GM23338 (cell line): ENCODE data around the gene DOCK10. TPM values are rescaled to one million over a fixed set of nuclear protein-coding genes. Genes with fewer than 3 reads are reported as not detected.

Source experiments
- ATAC-seq: fragments of 200-7000 bp; cut with Tn5 transposase; 3 replicates; pipeline ENCODE4 v1.9.1; 2020
- DNase-seq: peaks from one replicate; pipeline ENCODE4 v3.0.0-alpha.2; 2015; ENCODE audit warnings: low spot score
- H2AFZ ChIP-seq: fragments of 200-600 bp; sonication (generic); 2 replicates; pipeline ENCODE4 v1.8.0; 2016; ENCODE audit warnings: antibody characterized with exemption, mild to moderate bottlenecking, moderate library complexity
- H3F3A ChIP-seq: fragments of 200-600 bp; sonication (generic); replicated peaks from 2 replicates; pipeline ENCODE4 v1.8.0; 2017; ENCODE audit warnings: antibody characterized with exemption, mixed run types, low read depth
- H3K27ac ChIP-seq: fragments of 200-600 bp; sonication (generic); 2 replicates; pipeline ENCODE4 v1.6.1; 2016; ENCODE audit warnings: low read depth
- H3K27me3 ChIP-seq: fragments of 200-600 bp; sonication (generic); 2 replicates; pipeline ENCODE4 v1.8.0; 2016; ENCODE audit warnings: mild to moderate bottlenecking, mixed run types, moderate library complexity; ENCODE audit not compliant: insufficient read depth
- H3K36me3 ChIP-seq: fragments of 200-600 bp; sonication (generic); 2 replicates; pipeline ENCODE4 v1.8.0; 2016; ENCODE audit warnings: mild to moderate bottlenecking; ENCODE audit not compliant: insufficient read depth
- H3K4me1 ChIP-seq: fragments of 200-600 bp; sonication (generic); 2 replicates; pipeline ENCODE4 v1.8.0; 2016; ENCODE audit warnings: mild to moderate bottlenecking, moderate library complexity; ENCODE audit not compliant: insufficient read depth
- H3K4me2 ChIP-seq: fragments of 200-600 bp; sonication (generic); 2 replicates; pipeline ENCODE4 v1.7.1; 2017; ENCODE audit warnings: mixed run types
- H3K4me3 ChIP-seq: fragments of 200-600 bp; sonication (generic); 2 replicates; pipeline ENCODE4 v1.6.1; 2016; ENCODE audit warnings: mixed run types
- H3K79me2 ChIP-seq: fragments of 200-600 bp; sonication (generic); replicated peaks from 2 replicates; pipeline ENCODE4 v1.8.0; 2017; ENCODE audit warnings: mild to moderate bottlenecking; ENCODE audit not compliant: insufficient read depth
- H3K9me2 ChIP-seq: fragments of 200-600 bp; sonication (generic); 2 replicates; pipeline ENCODE4 v1.8.0; 2017; ENCODE audit not compliant: insufficient read depth
- H4K20me1 ChIP-seq: fragments of 200-600 bp; sonication (generic); replicated peaks from 2 replicates; pipeline ENCODE4 v1.8.0; 2017; ENCODE audit warnings: mild to moderate bottlenecking; ENCODE audit not compliant: insufficient read depth
- H3K27ac Mint-ChIP-seq: 2 replicates; pipeline ENCODE4 v1.8.0; 2020; ENCODE audit warnings: inconsistent platforms, mild to moderate bottlenecking, moderate library complexity, mixed read lengths
- H3K27me3 Mint-ChIP-seq: 3 replicates; pipeline ENCODE4 v1.8.0; 2022; ENCODE audit warnings: low read depth, mild to moderate bottlenecking, moderate library complexity, mixed read lengths, inconsistent platforms; ENCODE audit not compliant: insufficient read depth, poor library complexity
- H3K36me3 Mint-ChIP-seq: 3 replicates; pipeline ENCODE4 v1.8.0; 2021; ENCODE audit warnings: low read depth, mild to moderate bottlenecking, inconsistent platforms, moderate library complexity, mixed read lengths
- H3K4me1 Mint-ChIP-seq: 3 replicates; pipeline ENCODE4 v1.8.0; 2020; ENCODE audit warnings: mild to moderate bottlenecking, inconsistent platforms, mixed read lengths
- H3K4me3 Mint-ChIP-seq: 3 replicates; pipeline ENCODE4 v1.8.0; 2021; ENCODE audit warnings: moderate library complexity, mild to moderate bottlenecking, inconsistent platforms, mixed read lengths
- H3K9me3 Mint-ChIP-seq: 3 replicates; pipeline ENCODE4 v1.8.0; 2020; ENCODE audit warnings: moderate library complexity, mild to moderate bottlenecking, inconsistent platforms, mixed read lengths
- CREB1 ChIP-seq: fragments of 250-450 bp; sonication (Bioruptor Pico); IDR thresholded peaks from 2 replicates; pipeline ENCODE4 v1.5.0; 2020; ENCODE audit warnings: low read depth, mild to moderate bottlenecking, moderate library complexity
- EZH2phosphoT487 ChIP-seq: fragments of 200-600 bp; sonication (generic); IDR thresholded peaks from one replicate; pipeline ENCODE4 v1.8.1; 2018; ENCODE audit warnings: antibody characterized with exemption; ENCODE audit not compliant: unreplicated experiment
- JUNB ChIP-seq: IDR thresholded peaks from one replicate; pipeline ENCODE4 v1.6.1; 2016; ENCODE audit warnings: antibody characterized with exemption; ENCODE audit not compliant: unreplicated experiment
- NANOG ChIP-seq: IDR thresholded peaks from 2 replicates; pipeline ENCODE4 v1.6.1; 2016; ENCODE audit warnings: antibody characterized with exemption, borderline replicate concordance
- POLR2AphosphoS5 ChIP-seq: IDR thresholded peaks from 2 replicates; pipeline ENCODE4 v1.6.1; 2016; ENCODE audit warnings: antibody characterized with exemption, low read depth
- REST ChIP-seq: IDR thresholded peaks from one replicate; pipeline ENCODE4 v1.6.1; 2018; ENCODE audit warnings: antibody characterized with exemption; ENCODE audit not compliant: unreplicated experiment
- STAT1 ChIP-seq: IDR thresholded peaks from one replicate; pipeline ENCODE4 v1.6.1; 2016; ENCODE audit warnings: antibody characterized with exemption; ENCODE audit not compliant: unreplicated experiment
- ZNF331 ChIP-seq: fragments of 250-450 bp; sonication (Bioruptor Pico); IDR thresholded peaks from 2 replicates; pipeline ENCODE4 v1.5.0; 2020; ENCODE audit warnings: low read depth, mild to moderate bottlenecking, moderate library complexity
- polyA plus RNA-seq: library from polyadenylated mRNA; unstranded; fragments of >200 nt; fragmentation: Nextera tagmentation; extraction: Ambion mirVana; gene quantifications from 2 replicates; pipeline ENCODE4 v1.2.1, GENCODE V29; 2016
- total RNA-seq: library from RNA; depleted of rRNA; stranded (reverse); fragments of >200 nt; shearing (Covaris generic); gene quantifications from 2 replicates; pipeline ENCODE4 v1.2.3, GENCODE V29; 2014
- TF ChIP-seq, protein P1 (sequence below), 2 experiments: fragments of 200-600 bp in 1 of 2; sonication (generic) in 1 of 2; conservative IDR thresholded peaks; 2 replicates each; pipeline versions ENCODE4 v1.5.1 to v1.6.1; 2016 to 2017; ENCODE audit warnings: antibody characterized with exemption in 2 of 2, low read depth in 2 of 2, mild to moderate bottlenecking in 2 of 2, moderate library complexity in 1 of 2
- TF ChIP-seq, protein P2 (sequence below): fragments of 250-450 bp; sonication (Bioruptor Pico); IDR thresholded peaks from 2 replicates; pipeline ENCODE4 v1.5.0; 2020; ENCODE audit warnings: mild to moderate bottlenecking, moderate library complexity

The DOCK10 gene
- total and polyA plus RNA-seq, 2 experiments from 2014 or later: 1.0 to 1.7 TPM

DNA sequence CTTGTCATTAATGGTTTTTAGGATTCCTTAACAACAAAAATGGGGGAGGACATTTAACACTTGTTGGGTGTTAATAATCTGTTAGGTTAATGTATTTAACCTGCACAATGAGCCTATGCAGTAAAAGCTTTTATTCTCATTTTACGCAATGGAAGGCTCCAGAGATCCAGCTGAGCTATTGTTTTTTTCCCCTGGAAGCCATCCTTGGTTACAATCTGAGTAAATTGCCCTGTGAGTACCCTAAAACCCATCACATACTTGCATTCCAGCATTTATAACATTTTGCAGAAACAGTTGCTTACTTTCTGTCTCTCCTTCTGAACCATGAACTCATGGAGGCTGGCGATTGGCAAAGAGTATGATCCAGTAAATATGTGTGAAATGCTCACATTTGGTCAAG is 30.2 kb upstream of the DOCK10 start:
- Histone ChIP-seq H2AFZ (no peak overlapping the region), H4K20me1 (no peaks in the 10 kb centered on the region), H3F3A (no peaks in the 10 kb centered on the region), H3K27me3 (no peaks in the 10 kb centered on the region), H3K79me2 (no peaks in the 10 kb centered on the region), H3K4me3 (no peak overlapping the region), H3K9me2 (peaks cover 9% of the 10 kb centered on the region; the same call in 1 of the 2 replicates), H3K36me3 (no peaks in the 10 kb centered on the region), H3K4me2 (peak overlapping the region; percentile 56), H3K27ac (0 out of 2 replicates have a peak overlapping the region, but pooled peaks have one; percentile 5), H3K4me1 (peaks cover 16% of the 10 kb centered on the region; the same call in 1 of the 2 replicates)
- peaks cover 23% of the 10 kb centered on the region for H3K4me1 Mint-ChIP-seq
- H3K36me3 Mint-ChIP-seq: peaks cover 12% of the 10 kb centered on the region
- TF ChIP-seq, protein P1, sequence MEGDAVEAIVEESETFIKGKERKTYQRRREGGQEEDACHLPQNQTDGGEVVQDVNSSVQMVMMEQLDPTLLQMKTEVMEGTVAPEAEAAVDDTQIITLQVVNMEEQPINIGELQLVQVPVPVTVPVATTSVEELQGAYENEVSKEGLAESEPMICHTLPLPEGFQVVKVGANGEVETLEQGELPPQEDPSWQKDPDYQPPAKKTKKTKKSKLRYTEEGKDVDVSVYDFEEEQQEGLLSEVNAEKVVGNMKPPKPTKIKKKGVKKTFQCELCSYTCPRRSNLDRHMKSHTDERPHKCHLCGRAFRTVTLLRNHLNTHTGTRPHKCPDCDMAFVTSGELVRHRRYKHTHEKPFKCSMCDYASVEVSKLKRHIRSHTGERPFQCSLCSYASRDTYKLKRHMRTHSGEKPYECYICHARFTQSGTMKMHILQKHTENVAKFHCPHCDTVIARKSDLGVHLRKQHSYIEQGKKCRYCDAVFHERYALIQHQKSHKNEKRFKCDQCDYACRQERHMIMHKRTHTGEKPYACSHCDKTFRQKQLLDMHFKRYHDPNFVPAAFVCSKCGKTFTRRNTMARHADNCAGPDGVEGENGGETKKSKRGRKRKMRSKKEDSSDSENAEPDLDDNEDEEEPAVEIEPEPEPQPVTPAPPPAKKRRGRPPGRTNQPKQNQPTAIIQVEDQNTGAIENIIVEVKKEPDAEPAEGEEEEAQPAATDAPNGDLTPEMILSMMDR (conservative IDR thresholded peaks at IDR 0.05; ENCODE audit: low read depth in 2 of 2): no peak
- peak; percentile 68; the same call in 1 of the 2 replicates for TF ChIP-seq NANOG
- H3K9me3 Mint-ChIP-seq: peaks cover 16% of the 10 kb centered on the region
- no peak overlapping the region for H3K4me3 Mint-ChIP-seq
- ATAC-seq: peak; percentile 55
- H3K27ac Mint-ChIP-seq: peak overlapping the region; percentile 79; the same call in 1 of the 2 replicates
- DNase-seq: peak; percentile 52
- peaks cover 8% of the 10 kb centered on the region for H3K27me3 Mint-ChIP-seq

- Histone ChIP-seq H3K9me2 (peaks cover 18% of the 10 kb centered on the region; the same call in 1 of the 2 replicates), H3F3A (no peaks in the 10 kb centered on the region), H3K4me1 (peaks cover 16% of the 10 kb centered on the region; the same call in 1 of the 2 replicates), H3K27ac (no peak overlapping the region), H3K27me3 (no peaks in the 10 kb centered on the region), H3K4me3 (no peak overlapping the region), H2AFZ (0 out of 2 replicates have a peak overlapping the region, but pooled peaks have one; percentile 69), H3K36me3 (0 out of 2 replicates have a peak, but pooled peaks cover 5% of the 10 kb centered on the region), H3K79me2 (no peaks in the 10 kb centered on the region), H4K20me1 (no peaks in the 10 kb centered on the region), H3K4me2 (no peak overlapping the region)
- H3K4me3 Mint-ChIP-seq: no peak overlapping the region
- DNase-seq: no peak
- peaks cover 23% of the 10 kb centered on the region for H3K4me1 Mint-ChIP-seq
- no peak overlapping the region for H3K27ac Mint-ChIP-seq
- peaks cover 21% of the 10 kb centered on the region for H3K36me3 Mint-ChIP-seq
- H3K9me3 Mint-ChIP-seq: peaks cover 27% of the 10 kb centered on the region
- H3K27me3 Mint-ChIP-seq: peaks cover 8% of the 10 kb centered on the region
- no peak for ATAC-seq
- TF ChIP-seq JUNB (no peak), POLR2AphosphoS5 (no peak), REST (no peak), CREB1 (CRISPR knock-in tag) (no peak), NANOG (no peak), EZH2phosphoT487 (no peak), STAT1 (no peak), ZNF331 (CRISPR knock-in tag) (no peak)
- TF ChIP-seq, protein P2, sequence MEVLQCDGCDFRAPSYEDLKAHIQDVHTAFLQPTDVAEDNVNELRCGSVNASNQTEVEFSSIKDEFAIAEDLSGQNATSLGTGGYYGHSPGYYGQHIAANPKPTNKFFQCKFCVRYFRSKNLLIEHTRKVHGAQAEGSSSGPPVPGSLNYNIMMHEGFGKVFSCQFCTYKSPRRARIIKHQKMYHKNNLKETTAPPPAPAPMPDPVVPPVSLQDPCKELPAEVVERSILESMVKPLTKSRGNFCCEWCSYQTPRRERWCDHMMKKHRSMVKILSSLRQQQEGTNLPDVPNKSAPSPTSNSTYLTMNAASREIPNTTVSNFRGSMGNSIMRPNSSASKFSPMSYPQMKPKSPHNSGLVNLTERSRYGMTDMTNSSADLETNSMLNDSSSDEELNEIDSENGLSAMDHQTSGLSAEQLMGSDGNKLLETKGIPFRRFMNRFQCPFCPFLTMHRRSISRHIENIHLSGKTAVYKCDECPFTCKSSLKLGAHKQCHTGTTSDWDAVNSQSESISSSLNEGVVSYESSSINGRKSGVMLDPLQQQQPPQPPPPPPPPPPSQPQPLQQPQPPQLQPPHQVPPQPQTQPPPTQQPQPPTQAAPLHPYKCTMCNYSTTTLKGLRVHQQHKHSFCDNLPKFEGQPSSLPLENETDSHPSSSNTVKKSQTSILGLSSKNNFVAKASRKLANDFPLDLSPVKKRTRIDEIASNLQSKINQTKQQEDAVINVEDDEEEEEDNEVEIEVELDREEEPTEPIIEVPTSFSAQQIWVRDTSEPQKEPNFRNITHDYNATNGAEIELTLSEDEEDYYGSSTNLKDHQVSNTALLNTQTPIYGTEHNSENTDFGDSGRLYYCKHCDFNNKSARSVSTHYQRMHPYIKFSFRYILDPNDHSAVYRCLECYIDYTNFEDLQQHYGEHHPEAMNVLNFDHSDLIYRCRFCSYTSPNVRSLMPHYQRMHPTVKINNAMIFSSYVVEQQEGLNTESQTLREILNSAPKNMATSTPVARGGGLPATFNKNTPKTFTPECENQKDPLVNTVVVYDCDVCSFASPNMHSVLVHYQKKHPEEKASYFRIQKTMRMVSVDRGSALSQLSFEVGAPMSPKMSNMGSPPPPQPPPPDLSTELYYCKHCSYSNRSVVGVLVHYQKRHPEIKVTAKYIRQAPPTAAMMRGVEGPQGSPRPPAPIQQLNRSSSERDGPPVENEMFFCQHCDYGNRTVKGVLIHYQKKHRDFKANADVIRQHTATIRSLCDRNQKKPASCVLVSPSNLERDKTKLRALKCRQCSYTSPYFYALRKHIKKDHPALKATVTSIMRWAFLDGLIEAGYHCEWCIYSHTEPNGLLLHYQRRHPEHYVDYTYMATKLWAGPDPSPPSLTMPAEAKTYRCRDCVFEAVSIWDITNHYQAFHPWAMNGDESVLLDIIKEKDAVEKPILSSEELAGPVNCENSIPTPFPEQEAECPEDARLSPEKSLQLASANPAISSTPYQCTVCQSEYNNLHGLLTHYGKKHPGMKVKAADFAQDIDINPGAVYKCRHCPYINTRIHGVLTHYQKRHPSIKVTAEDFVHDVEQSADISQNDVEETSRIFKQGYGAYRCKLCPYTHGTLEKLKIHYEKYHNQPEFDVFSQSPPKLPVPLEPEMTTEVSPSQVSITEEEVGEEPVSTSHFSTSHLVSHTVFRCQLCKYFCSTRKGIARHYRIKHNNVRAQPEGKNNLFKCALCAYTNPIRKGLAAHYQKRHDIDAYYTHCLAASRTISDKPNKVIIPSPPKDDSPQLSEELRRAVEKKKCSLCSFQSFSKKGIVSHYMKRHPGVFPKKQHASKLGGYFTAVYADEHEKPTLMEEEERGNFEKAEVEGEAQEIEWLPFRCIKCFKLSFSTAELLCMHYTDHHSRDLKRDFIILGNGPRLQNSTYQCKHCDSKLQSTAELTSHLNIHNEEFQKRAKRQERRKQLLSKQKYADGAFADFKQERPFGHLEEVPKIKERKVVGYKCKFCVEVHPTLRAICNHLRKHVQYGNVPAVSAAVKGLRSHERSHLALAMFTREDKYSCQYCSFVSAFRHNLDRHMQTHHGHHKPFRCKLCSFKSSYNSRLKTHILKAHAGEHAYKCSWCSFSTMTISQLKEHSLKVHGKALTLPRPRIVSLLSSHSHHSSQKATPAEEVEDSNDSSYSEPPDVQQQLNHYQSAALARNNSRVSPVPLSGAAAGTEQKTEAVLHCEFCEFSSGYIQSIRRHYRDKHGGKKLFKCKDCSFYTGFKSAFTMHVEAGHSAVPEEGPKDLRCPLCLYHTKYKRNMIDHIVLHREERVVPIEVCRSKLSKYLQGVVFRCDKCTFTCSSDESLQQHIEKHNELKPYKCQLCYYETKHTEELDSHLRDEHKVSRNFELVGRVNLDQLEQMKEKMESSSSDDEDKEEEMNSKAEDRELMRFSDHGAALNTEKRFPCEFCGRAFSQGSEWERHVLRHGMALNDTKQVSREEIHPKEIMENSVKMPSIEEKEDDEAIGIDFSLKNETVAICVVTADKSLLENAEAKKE (CRISPR knock-in tag): no peak
Measured at GRCh38 chr2:225070811-225071210, 28.5 kb upstream of the DOCK10 start.
